Cardiac fibroblast (primary cell): ENCODE data around the gene THADA.

Source experiments
- DNase-seq, 2 donors: peaks; one replicate each; pipeline versions ENCODE4 v3.0.0 to v3.0.0-alpha.2; 2010; ENCODE audit warnings: low read depth in 2 of 2
- H3K4me3 ChIP-seq, 2 donors: replicated peaks in 1 of 2; 1 replicate in 1 of 2; 2 replicates in 1 of 2; pipeline ENCODE4 v1.5.1; 2011; ENCODE audit warnings: low read depth in 2 of 2, low read length in 2 of 2, mild to moderate bottlenecking in 2 of 2, moderate library complexity in 1 of 2
- TF ChIP-seq, protein P1 (sequence below): IDR thresholded peaks from one replicate; pipeline ENCODE4 v1.5.1; 2011; ENCODE audit warnings: low read depth, mild to moderate bottlenecking, low read length, inconsistent platforms

Gene THADA

DNA sequence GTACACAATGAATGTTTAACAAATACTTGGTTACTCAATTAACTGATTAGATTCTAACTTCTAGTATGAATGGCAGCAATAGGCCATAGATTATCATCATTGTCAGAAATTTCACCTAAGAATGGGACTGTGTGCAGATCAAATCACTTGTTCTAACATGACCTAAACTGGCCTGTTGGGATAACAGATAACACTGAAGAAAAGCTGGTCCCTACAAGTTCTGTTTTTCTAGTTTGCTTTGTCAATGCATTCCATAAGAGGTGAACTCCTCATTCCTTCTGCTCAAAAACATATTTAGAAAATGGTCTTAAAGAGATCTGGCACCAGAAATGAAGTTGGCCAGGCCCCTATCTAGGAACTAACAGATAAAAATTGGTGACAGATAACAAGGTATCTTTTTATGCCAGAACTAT, 175.4 kb downstream of the THADA start:
- TF ChIP-seq, protein P1, sequence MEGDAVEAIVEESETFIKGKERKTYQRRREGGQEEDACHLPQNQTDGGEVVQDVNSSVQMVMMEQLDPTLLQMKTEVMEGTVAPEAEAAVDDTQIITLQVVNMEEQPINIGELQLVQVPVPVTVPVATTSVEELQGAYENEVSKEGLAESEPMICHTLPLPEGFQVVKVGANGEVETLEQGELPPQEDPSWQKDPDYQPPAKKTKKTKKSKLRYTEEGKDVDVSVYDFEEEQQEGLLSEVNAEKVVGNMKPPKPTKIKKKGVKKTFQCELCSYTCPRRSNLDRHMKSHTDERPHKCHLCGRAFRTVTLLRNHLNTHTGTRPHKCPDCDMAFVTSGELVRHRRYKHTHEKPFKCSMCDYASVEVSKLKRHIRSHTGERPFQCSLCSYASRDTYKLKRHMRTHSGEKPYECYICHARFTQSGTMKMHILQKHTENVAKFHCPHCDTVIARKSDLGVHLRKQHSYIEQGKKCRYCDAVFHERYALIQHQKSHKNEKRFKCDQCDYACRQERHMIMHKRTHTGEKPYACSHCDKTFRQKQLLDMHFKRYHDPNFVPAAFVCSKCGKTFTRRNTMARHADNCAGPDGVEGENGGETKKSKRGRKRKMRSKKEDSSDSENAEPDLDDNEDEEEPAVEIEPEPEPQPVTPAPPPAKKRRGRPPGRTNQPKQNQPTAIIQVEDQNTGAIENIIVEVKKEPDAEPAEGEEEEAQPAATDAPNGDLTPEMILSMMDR: no peak
- no peak overlapping the region for H3K4me3 ChIP-seq
- DNase-seq: no peak

DNA sequence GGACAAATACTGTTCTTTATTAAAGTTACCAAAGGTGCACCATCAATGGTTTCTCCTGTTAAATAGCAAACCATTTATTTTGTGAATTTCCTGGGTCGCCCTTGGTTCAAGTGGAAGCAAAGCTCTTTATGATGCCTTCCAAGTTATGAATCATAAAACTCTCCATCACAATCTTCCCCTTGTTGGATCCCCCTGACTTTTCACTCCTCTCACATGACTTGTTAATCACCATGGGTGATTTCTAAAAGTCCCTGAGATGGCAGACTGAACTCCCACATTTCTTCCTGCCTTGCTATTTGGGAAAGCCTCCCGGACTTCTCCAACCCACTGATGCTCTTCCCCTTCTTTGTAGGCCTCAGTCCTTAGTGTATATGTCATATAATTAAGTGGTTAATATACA, 176.0 kb downstream of the THADA start:
- H3K4me3 ChIP-seq: no peak overlapping the region
- TF ChIP-seq, protein P1: no peak
- peak in 1 of 2 donors; percentile 38 for DNase-seq

DNA sequence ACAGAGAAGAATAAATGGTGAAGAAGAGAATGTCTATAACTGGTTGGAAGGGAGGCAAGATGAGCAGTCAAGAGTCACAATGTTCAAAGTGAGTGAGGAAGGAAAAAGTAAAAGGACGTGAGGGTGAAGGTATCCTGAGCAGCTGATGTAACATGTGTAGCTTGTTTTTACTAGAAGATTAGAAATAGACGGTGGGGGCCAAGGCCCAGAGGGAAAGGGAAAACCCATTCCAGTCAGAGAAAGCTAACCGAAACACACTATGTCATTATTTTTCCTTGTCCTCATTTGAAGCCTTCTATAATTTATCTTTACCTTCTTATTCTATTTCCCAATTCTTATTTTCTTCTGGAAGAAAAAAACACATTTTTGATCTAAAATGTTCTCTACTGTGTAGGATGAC, 176.6 kb downstream of the THADA start:
- TF ChIP-seq, protein P1: no peak
- DNase-seq: no peak
- H3K4me3 ChIP-seq: no peak overlapping the region

DNA sequence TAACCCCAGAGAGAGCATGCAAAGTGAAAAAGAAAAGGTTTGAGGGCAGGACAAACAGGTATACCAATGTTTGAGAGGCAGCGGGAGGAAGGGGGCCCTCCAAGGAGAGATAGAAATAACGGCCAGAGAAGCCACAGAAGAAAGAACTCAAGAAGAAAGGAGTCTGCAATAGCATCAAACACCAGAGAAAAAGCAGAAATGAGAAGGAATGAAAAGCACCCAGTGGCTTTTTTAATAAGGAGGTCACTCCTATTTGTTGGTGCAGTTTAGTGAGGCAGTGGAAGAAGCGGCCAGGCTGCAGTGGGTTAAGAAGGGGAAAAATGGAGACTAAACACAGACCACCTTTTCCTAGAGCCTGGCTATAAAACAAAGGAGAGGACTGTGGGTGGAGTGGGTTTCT, 177.2 kb downstream of the THADA start:
- TF ChIP-seq, protein P1: no peak
- DNase-seq: no peak
- H3K4me3 ChIP-seq: no peak overlapping the region

DNA sequence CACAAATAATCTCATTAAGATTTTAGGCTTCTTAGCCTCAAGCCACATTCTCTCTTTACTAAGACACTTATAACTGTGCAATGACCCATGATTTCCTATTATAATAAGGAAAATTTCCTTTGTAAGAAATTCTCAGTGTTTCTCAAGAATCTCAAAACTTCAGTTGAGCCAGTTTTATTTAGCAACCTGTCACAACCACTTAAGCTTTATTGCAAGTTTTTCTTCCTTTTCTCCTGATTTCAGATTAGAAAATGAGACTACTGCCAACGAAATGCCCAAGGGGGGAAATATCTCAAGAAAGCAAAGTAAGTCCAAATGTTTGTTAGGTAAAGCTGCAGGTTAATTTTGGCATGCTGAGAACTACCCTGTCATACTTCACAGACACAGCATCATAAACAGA, 178.5 kb downstream of the THADA start:
- H3K4me3 ChIP-seq: no peak overlapping the region
- TF ChIP-seq, protein P1: no peak
- no peak for DNase-seq

DNA sequence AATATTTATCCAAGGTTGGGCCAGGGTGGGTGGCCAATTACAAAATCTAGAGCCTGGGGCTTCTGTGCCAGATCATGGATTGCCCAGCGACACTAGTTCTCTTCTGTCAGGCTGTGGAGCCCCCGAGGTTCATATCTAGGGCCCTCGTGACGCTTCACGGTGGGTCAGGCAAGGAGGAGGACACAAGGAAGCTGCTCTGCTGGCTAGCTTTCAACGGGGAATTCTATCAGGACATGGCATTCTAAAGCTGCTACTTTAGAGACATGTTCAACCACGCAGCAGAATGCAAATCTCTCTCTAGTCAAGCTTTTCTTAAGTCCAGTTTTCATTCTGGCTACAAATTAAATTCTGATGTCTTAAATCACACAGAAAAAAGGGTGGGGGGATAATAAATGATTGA, 180.2 kb downstream of the THADA start:
- TF ChIP-seq, protein P1: no peak
- H3K4me3 ChIP-seq: no peak overlapping the region
- DNase-seq: no peak

DNA sequence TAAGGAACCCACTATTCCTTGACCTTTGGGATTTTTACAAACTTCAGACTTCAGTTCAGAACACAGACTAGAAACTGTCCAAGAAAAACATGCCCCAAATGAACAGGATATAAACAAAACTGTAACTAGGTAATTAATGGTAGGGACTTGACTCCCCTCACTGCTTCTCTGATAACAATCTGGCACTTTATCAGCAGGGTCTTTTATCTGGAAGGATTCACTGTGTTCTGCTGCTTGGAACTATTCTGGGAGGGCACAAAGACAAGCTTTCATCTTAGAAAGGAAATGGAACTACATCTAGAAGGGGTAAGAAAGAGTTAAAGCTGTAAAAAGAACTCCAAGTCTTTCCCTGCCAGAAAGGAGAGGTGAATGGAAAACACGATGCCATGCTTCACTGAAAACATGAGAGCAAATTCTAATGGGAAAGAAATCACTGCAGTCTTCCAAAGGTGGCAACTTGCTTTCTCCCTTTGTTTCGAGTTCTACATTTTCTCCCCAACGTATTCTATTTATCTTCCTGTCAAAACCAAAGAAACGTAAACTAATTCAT, 181.2 kb downstream of the THADA start:
- no peak overlapping the region for H3K4me3 ChIP-seq
- TF ChIP-seq, protein P1: no peak

More for the DNA sequence above, 181.2 kb downstream of the THADA start:
- DNase-seq: no peak
